K562 (cell line): Measurements from ENCODE around the gene TSKS. TPM values are rescaled to one million over a fixed set of nuclear protein-coding genes. Genes with fewer than 3 reads are reported as not detected.

Experiments used
- ADNP ChIP-seq: fragments of 200-800 bp; sonication (Bioruptor generic); IDR thresholded peaks from 2 replicates; pipeline ENCODE4 v1.6.1; 2016; ENCODE audit warnings: missing genetic modification characterization, missing compliant biosample characterization
- HNRNPK ChIP-seq: fragments of 200-400 bp; formaldehyde crosslinking; IDR thresholded peaks from one replicate; pipeline ENCODE4 v1.6.1; 2018; ENCODE audit warnings: mild to moderate bottlenecking, low read depth, low read length; ENCODE audit not compliant: poor library complexity, severe bottlenecking
- NONO ChIP-seq, 2 experiments: fragments of 200-400 bp in 1 of 2; fragments of 450-650 bp in 1 of 2; formaldehyde crosslinking in 1 of 2; IDR thresholded peaks; 2 replicates each; pipeline ENCODE4 v1.6.1; 2017; ENCODE audit warnings: low read depth in 2 of 2, mild to moderate bottlenecking in 2 of 2, moderate library complexity in 2 of 2, low read length in 1 of 2
- PPARD ChIP-seq: fragments of 250-450 bp; sonication (Bioruptor Pico); IDR thresholded peaks from 2 replicates; pipeline ENCODE4 v1.8.0; 2022; ENCODE audit warnings: inconsistent platforms, mild to moderate bottlenecking, moderate library complexity
- SP1 ChIP-seq: sonication (generic); formaldehyde crosslinking; IDR thresholded peaks from 2 replicates; pipeline ENCODE4 v1.8.1; 2022; ENCODE audit warnings: mild to moderate bottlenecking, missing genetic modification reagents
- ZNF12 ChIP-seq: sonication (generic); formaldehyde crosslinking; IDR thresholded peaks from 2 replicates; pipeline ENCODE4 v1.4.0; 2020; ENCODE audit warnings: mild to moderate bottlenecking, missing genetic modification reagents
- ZNF143 ChIP-seq: sonication (generic); formaldehyde crosslinking; IDR thresholded peaks from 2 replicates; pipeline ENCODE4 v1.9.0; 2022; ENCODE audit warnings: mild to moderate bottlenecking, missing genetic modification reagents
- ZNF324 ChIP-seq: fragments of 250-450 bp; sonication (Bioruptor Pico); IDR thresholded peaks from 2 replicates; pipeline ENCODE4 v1.4.0; 2020; ENCODE audit warnings: mild to moderate bottlenecking
- polyA plus RNA-seq, 8 experiments: library from polyadenylated mRNA; depleted of rRNA in 4 of 8; stranded (reverse) in 5 of 8; unstranded in 3 of 8; fragments of >200 nt; fragmentation: Nextera tagmentation in 2 of 8; fragmentation: Illumina TruSeq in 1 of 8; extraction: Ambion mirVana in 2 of 8; extraction: Trizol in 1 of 8; gene quantifications; 2 replicates each; pipeline versions ENCODE4 v1.2.1 to v1.2.3, GENCODE V29; 2011 to 2014; ENCODE audit warnings: inconsistent platforms in 1 of 8, missing spikeins in 1 of 8
- total RNA-seq, 7 experiments: library from RNA; depleted of rRNA in 6 of 7; stranded (reverse); fragments of >200 nt in 6 of 7; fragmentation: Illumina TruSeq in 2 of 7; extraction: Trizol in 2 of 7; gene quantifications; 2 replicates each; pipeline versions ENCODE4 v1.2.1 to v1.2.3, GENCODE V29; 2011 to 2021; ENCODE audit warnings: low replicate concordance in 1 of 7
- TF ChIP-seq, protein P1 (sequence below): fragments of 450-650 bp; IDR thresholded peaks from 2 replicates; pipeline ENCODE4 v1.6.1; 2016; ENCODE audit warnings: low read depth
- TF ChIP-seq, protein P2 (sequence below): fragments of 450-650 bp; IDR thresholded peaks from 2 replicates; pipeline ENCODE4 v1.6.1; 2016; ENCODE audit warnings: low read depth, mild to moderate bottlenecking, moderate library complexity
- TF ChIP-seq, protein P3 (sequence below): fragments of 250-450 bp; sonication (Bioruptor Pico); IDR thresholded peaks from 2 replicates; pipeline ENCODE4 v1.4.0; 2020; ENCODE audit warnings: borderline replicate concordance
- TF ChIP-seq, protein P4 (sequence below): fragments of 450-650 bp; IDR thresholded peaks from 2 replicates; pipeline ENCODE4 v1.6.1; 2016; ENCODE audit warnings: mild to moderate bottlenecking

The TSKS gene
- total and polyA plus RNA-seq, 9 of the 15 experiments (the other 6 are each of a cell fraction or from before 2014, with no cell fraction given): 0.14 to 4.5 (median 0.80) TPM

DNA sequence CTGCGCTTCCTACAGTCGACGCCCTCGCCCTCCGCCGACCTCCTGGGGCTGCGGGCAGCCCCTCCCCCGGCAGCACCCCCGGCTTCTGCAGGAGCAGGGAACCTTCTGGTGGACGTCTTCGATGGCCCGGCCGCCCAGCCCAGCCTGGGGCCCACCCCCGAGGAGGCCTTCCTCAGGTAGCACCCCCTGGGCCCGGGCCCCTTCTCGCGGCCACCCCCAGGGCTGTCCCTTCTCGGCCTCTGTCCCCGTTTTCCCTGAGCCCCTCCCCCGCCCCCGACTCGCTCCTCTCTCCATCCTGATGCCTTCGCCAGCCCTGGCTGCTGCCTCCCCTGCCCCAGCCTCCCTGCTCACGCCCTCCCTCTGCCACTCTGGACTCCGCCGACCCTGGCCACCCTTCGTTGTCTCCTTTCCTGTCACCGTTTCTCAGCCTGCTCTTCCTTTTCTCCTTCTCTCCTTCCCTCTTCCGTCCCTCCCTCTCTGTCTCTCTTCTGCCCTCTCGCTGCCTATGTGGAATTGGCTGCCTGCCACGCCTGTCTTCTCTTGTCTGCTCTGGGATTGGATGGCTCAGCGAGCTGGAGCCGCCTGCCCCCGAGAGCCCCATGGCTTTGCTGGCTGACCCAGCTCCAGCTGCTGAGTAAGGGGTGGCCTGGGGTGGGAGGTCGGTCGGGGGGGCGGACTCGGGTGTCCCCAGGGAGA lies 39.0 kb upstream of the TSKS start (continued):
- TF ChIP-seq, protein P1, sequence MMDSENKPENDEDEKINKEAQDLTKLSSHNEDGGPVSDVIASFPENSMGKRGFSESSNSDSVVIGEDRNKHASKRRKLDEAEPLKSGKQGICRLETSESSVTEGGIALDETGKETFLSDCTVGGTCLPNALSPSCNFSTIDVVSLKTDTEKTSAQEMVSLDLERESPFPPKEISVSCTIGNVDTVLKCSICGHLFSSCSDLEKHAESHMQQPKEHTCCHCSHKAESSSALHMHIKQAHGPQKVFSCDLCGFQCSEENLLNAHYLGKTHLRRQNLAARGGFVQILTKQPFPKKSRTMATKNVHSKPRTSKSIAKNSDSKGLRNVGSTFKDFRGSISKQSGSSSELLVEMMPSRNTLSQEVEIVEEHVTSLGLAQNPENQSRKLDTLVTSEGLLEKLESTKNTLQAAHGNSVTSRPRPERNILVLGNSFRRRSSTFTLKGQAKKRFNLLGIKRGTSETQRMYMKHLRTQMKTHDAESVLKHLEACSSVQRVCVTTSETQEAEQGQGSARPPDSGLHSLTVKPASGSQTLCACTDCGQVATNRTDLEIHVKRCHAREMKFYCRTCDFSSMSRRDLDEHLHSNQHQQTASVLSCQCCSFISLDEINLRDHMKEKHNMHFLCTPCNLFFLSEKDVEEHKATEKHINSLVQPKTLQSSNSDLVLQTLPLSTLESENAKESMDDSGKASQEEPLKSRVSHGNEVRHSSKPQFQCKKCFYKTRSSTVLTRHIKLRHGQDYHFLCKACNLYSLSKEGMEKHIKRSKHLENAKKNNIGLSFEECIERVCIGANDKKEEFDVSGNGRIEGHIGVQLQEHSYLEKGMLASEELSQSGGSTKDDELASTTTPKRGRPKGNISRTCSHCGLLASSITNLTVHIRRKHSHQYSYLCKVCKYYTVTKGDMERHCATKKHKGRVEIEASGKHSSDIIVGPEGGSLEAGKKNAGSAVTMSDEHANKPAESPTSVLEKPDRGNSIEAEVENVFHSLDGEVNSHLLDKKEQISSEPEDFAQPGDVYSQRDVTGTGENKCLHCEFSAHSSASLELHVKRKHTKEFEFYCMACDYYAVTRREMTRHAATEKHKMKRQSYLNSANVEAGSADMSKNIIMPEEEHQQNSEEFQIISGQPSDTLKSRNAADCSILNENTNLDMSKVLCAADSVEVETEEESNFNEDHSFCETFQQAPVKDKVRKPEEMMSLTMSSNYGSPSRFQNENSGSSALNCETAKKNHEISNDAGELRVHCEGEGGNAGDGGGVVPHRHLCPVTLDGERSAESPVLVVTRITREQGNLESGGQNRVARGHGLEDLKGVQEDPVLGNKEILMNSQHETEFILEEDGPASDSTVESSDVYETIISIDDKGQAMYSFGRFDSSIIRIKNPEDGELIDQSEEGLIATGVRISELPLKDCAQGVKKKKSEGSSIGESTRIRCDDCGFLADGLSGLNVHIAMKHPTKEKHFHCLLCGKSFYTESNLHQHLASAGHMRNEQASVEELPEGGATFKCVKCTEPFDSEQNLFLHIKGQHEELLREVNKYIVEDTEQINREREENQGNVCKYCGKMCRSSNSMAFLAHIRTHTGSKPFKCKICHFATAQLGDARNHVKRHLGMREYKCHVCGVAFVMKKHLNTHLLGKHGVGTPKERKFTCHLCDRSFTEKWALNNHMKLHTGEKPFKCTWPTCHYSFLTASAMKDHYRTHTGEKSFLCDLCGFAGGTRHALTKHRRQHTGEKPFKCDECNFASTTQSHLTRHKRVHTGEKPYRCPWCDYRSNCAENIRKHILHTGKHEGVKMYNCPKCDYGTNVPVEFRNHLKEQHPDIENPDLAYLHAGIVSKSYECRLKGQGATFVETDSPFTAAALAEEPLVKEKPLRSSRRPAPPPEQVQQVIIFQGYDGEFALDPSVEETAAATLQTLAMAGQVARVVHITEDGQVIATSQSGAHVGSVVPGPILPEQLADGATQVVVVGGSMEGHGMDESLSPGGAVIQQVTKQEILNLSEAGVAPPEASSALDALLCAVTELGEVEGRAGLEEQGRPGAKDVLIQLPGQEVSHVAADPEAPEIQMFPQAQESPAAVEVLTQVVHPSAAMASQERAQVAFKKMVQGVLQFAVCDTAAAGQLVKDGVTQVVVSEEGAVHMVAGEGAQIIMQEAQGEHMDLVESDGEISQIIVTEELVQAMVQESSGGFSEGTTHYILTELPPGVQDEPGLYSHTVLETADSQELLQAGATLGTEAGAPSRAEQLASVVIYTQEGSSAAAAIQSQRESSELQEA: peak; percentile 69; the same call in 1 of the 2 replicates
- no peak for TF ChIP-seq ADNP
- TF ChIP-seq NONO (IDR thresholded peaks at IDR 0.05; ENCODE audit: low read depth in 2 of 2, low read length in 1 of 2): no peak
- TF ChIP-seq, protein P2, sequence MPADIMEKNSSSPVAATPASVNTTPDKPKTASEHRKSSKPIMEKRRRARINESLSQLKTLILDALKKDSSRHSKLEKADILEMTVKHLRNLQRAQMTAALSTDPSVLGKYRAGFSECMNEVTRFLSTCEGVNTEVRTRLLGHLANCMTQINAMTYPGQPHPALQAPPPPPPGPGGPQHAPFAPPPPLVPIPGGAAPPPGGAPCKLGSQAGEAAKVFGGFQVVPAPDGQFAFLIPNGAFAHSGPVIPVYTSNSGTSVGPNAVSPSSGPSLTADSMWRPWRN: no peak
- TF ChIP-seq, protein P3, sequence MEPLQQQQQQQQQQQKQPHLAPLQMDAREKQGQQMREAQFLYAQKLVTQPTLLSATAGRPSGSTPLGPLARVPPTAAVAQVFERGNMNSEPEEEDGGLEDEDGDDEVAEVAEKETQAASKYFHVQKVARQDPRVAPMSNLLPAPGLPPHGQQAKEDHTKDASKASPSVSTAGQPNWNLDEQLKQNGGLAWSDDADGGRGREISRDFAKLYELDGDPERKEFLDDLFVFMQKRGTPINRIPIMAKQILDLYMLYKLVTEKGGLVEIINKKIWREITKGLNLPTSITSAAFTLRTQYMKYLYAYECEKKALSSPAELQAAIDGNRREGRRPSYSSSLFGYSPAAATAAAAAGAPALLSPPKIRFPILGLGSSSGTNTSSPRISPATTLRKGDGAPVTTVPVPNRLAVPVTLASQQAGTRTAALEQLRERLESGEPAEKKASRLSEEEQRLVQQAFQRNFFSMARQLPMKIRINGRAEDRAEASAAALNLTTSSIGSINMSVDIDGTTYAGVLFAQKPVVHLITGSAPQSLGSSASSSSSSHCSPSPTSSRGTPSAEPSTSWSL (CRISPR knock-in tag): no peak
- TF ChIP-seq ZNF12: no peak
- TF ChIP-seq ZNF143 (CRISPR knock-in tag): no peak
- TF ChIP-seq ZNF324 (CRISPR knock-in tag): no peak
- TF ChIP-seq, protein P4, sequence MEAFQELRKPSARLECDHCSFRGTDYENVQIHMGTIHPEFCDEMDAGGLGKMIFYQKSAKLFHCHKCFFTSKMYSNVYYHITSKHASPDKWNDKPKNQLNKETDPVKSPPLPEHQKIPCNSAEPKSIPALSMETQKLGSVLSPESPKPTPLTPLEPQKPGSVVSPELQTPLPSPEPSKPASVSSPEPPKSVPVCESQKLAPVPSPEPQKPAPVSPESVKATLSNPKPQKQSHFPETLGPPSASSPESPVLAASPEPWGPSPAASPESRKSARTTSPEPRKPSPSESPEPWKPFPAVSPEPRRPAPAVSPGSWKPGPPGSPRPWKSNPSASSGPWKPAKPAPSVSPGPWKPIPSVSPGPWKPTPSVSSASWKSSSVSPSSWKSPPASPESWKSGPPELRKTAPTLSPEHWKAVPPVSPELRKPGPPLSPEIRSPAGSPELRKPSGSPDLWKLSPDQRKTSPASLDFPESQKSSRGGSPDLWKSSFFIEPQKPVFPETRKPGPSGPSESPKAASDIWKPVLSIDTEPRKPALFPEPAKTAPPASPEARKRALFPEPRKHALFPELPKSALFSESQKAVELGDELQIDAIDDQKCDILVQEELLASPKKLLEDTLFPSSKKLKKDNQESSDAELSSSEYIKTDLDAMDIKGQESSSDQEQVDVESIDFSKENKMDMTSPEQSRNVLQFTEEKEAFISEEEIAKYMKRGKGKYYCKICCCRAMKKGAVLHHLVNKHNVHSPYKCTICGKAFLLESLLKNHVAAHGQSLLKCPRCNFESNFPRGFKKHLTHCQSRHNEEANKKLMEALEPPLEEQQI: no peak
- TF ChIP-seq PPARD: no peak
- no peak for TF ChIP-seq HNRNPK
- TF ChIP-seq SP1 (CRISPR knock-in tag): no peak
